Smooth muscle cell (in vitro differentiated cells): ENCODE results near the gene CREM. TPM values are rescaled to one million over a fixed set of nuclear protein-coding genes. Genes with fewer than 3 reads are reported as not detected.

ENCODE experiments used
- DNase-seq: peaks from one replicate; lab custom pipeline; 2025; ENCODE audit not compliant: unreplicated experiment; lab: John Stamatoyannopoulos, UW
- H2AFZ ChIP-seq: fragments of 200-600 bp; sonication (generic); 2 replicates; pipeline ENCODE4 v1.6.0; 2016; ENCODE audit warnings: antibody characterized with exemption, low read depth, mild to moderate bottlenecking
- H3F3A ChIP-seq: fragments of 200-600 bp; sonication (generic); 2 replicates; pipeline ENCODE4 v1.6.0; 2017; ENCODE audit warnings: antibody characterized with exemption, low read depth
- H3K27ac ChIP-seq: fragments of 200-600 bp; sonication (generic); 2 replicates; pipeline ENCODE4 v1.5.1; 2016; ENCODE audit warnings: low read depth, mild to moderate bottlenecking
- H3K27me3 ChIP-seq: fragments of 200-600 bp; sonication (generic); 2 replicates; pipeline ENCODE4 v1.6.1; 2016; ENCODE audit warnings: low read depth, mild to moderate bottlenecking
- H3K36me3 ChIP-seq: fragments of 200-600 bp; sonication (generic); 2 replicates; pipeline ENCODE4 v1.5.1; 2016; ENCODE audit warnings: low read depth
- H3K4me1 ChIP-seq: fragments of 200-600 bp; sonication (generic); 2 replicates; pipeline ENCODE4 v1.5.1; 2016; ENCODE audit warnings: low read depth
- H3K4me2 ChIP-seq: fragments of 200-600 bp; sonication (generic); 2 replicates; pipeline ENCODE4 v1.6.0; 2016; ENCODE audit warnings: mild to moderate bottlenecking
- H3K4me3 ChIP-seq: fragments of 200-600 bp; sonication (generic); 2 replicates; pipeline ENCODE4 v1.5.1; 2016; ENCODE audit warnings: mild to moderate bottlenecking
- H3K79me2 ChIP-seq: fragments of 200-600 bp; sonication (generic); 2 replicates; pipeline ENCODE4 v1.6.0; 2016; ENCODE audit warnings: low read depth, mild to moderate bottlenecking
- H3K9ac ChIP-seq: fragments of 200-600 bp; sonication (generic); 2 replicates; pipeline ENCODE4 v1.6.0; 2016; ENCODE audit warnings: low read depth
- H3K9me3 ChIP-seq: fragments of 200-600 bp; sonication (generic); replicated peaks from 2 replicates; pipeline ENCODE4 v1.5.1; 2016; ENCODE audit warnings: low read depth
- H4K20me1 ChIP-seq: fragments of 200-600 bp; sonication (generic); 2 replicates; pipeline ENCODE4 v1.6.0; 2016; ENCODE audit warnings: low read depth
- whole genome bisulfite sequencing: methylation state at CpG from one replicate; pipeline ENCODE4 v1.1.7; 2016; ENCODE audit warnings: low lambda C conversion rate; 5-methylcytosine and 5-hydroxymethylcytosine counted together
- polyA plus RNA-seq: library from polyadenylated mRNA; unstranded; fragments of >200 nt; fragmentation: Nextera tagmentation; extraction: Ambion mirVana; gene quantifications from 2 replicates; pipeline ENCODE4 v1.2.1, GENCODE V29; 2016
- total RNA-seq: library from RNA; depleted of rRNA; stranded (reverse); fragments of >200 nt; gene quantifications from 2 replicates; pipeline ENCODE4 v1.2.3, GENCODE V29; 2014
- TF ChIP-seq, protein P1 (sequence below): fragments of 200-600 bp; sonication (generic); IDR thresholded peaks from 2 replicates; pipeline ENCODE4 v1.5.1; 2017; ENCODE audit warnings: borderline replicate concordance, mild to moderate bottlenecking, antibody characterized with exemption; ENCODE audit not compliant: insufficient read depth, poor library complexity, severe bottlenecking

The CREM gene
- total and polyA plus RNA-seq, 2 experiments from 2014 or later = 46.4 to 49.3 TPM

- DNase-seq = no peak
- TF ChIP-seq, protein P1, sequence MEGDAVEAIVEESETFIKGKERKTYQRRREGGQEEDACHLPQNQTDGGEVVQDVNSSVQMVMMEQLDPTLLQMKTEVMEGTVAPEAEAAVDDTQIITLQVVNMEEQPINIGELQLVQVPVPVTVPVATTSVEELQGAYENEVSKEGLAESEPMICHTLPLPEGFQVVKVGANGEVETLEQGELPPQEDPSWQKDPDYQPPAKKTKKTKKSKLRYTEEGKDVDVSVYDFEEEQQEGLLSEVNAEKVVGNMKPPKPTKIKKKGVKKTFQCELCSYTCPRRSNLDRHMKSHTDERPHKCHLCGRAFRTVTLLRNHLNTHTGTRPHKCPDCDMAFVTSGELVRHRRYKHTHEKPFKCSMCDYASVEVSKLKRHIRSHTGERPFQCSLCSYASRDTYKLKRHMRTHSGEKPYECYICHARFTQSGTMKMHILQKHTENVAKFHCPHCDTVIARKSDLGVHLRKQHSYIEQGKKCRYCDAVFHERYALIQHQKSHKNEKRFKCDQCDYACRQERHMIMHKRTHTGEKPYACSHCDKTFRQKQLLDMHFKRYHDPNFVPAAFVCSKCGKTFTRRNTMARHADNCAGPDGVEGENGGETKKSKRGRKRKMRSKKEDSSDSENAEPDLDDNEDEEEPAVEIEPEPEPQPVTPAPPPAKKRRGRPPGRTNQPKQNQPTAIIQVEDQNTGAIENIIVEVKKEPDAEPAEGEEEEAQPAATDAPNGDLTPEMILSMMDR = no peak
- Histone ChIP-seq H3K4me3 (no peak overlapping the region), H3F3A (no peaks in the 10 kb centered on the region), H3K79me2 (no peaks in the 10 kb centered on the region), H2AFZ (no peak overlapping the region), H3K27me3 (no peaks in the 10 kb centered on the region), H3K4me2 (no peak overlapping the region), H3K9me3 (no peaks in the 10 kb centered on the region), H3K36me3 (no peaks in the 10 kb centered on the region), H3K4me1 (no peaks in the 10 kb centered on the region), H4K20me1 (no peaks in the 10 kb centered on the region), H3K27ac (no peak overlapping the region), H3K9ac (no peak overlapping the region)
- WGBS = 84% methylated on average over 6 of the region's 6 CpGs
Measured at GRCh38 chr10:35219292-35219691, 92.6 kb downstream of the CREM start.

DNA sequence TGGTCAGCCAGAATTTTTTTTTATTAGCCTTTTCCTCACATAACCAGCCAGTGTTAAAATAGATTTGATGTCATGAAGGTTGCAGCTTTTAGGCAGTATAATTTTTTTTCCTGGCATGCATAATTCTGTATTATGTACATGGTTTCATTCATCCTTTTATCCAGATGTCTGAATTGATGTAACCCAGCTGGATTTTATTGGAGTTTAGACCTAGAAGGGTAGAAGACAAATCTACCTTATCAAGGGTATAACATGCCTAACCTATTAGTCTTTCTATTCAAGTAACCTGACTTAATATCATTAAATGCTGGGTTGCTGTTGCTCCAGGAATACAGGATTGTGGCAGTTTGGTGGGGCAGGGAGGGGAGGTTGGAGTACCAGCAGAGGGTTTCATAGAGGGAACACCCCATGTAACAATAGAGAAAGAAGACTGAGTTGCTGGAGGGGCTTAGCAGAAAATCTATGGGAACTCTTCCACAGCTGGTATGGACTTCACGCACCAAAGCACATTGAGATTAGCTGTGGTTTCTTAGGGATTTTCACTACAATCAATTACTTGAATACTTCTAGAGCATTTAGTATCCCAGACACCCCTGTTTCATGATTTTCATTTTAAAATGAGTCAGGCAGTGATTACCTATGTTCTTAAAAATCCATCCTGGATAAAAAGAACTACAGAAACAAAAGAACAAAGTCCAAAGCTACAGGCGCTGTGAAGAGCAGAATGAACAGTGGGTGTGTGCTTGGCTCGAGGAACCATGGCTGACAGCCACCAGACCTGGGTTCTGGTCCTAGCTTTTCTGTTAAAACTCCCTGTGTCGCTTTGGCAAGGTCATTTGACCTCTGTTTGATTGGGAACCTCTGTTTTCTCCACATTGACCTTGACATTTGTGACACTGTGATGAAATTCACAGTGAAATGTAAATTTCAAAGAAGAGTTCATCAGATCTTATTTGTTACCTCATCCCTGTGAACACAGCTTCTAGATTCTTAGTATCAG, 93.5 kb downstream of the CREM start:
- Histone ChIP-seq H2AFZ (no peak overlapping the region), H3K27me3 (no peaks in the 10 kb centered on the region), H3K9ac (no peak overlapping the region), H3K9me3 (no peaks in the 10 kb centered on the region), H3K4me2 (no peak overlapping the region), H3K4me1 (no peaks in the 10 kb centered on the region), H3K4me3 (no peak overlapping the region), H4K20me1 (no peaks in the 10 kb centered on the region), H3F3A (no peaks in the 10 kb centered on the region), H3K27ac (no peak overlapping the region), H3K79me2 (no peaks in the 10 kb centered on the region), H3K36me3 (no peaks in the 10 kb centered on the region)
- 73% methylated on average over 4 of the region's 4 CpGs for WGBS
- TF ChIP-seq, protein P1 = no peak
- no peak for DNase-seq

DNA sequence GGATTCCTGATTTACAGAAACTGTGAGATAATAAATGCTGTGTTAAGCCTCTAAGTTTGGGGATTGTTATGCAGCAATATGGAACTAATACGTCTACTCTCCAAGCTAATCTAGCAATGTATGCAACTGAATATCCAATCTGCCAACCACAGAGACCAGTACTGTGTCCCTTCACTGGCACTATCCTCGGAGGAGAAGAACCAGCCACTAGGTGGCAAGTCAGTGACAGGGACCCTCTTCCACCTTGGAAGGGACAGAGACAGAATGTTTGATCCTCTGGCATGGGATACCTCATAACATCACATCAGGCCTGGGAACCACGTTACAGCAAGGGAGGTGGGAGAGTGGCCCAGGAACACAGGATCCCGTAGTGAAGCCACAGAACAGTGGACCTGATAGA, 96.4 kb downstream of the CREM start:
- no peaks in the 10 kb centered on the region for H3K9me3 ChIP-seq
- H3K36me3 ChIP-seq = no peaks in the 10 kb centered on the region
- H3K4me2 ChIP-seq = no peak overlapping the region
- H3K27me3 ChIP-seq = no peaks in the 10 kb centered on the region
- H3K4me3 ChIP-seq = no peak overlapping the region
- no peaks in the 10 kb centered on the region for H3K79me2 ChIP-seq
- H3K27ac ChIP-seq = no peak overlapping the region
- no peak overlapping the region for H3K9ac ChIP-seq
- no peaks in the 10 kb centered on the region for H3K4me1 ChIP-seq
- 87% methylated on average over 4 of the region's 4 CpGs for WGBS
- H2AFZ ChIP-seq = no peak overlapping the region
- TF ChIP-seq, protein P1 = no peak
- no peaks in the 10 kb centered on the region for H4K20me1 ChIP-seq
- H3F3A ChIP-seq = no peaks in the 10 kb centered on the region
- DNase-seq = no peak
